Memory B cell (primary cell): Measurements from ENCODE around the gene CHRNA10.
A peak's percentile ranks its signal among the peaks of the same experiment; 100 is the strongest.

ENCODE experiments used
- ATAC-seq: fragments of 150-1000 bp; cut with Tn5 transposase; 2 replicates; pipeline ENCODE4 v1.10.0; 2021; ENCODE audit warnings: low read depth, mild to moderate bottlenecking, moderate library complexity
- DNase-seq, 2 donors: peaks; one replicate each; pipeline ENCODE4 v3.0.0; 2022; ENCODE audit warnings: low spot score in 2 of 2
- H3K27ac Mint-ChIP-seq: one replicate; pipeline ENCODE4 v1.8.0; 2022; ENCODE audit warnings: mild to moderate bottlenecking, moderate library complexity, mixed read lengths
- H3K27me3 Mint-ChIP-seq: one replicate; pipeline ENCODE4 v1.8.0; 2022; ENCODE audit warnings: mixed read lengths
- H3K36me3 Mint-ChIP-seq: one replicate; pipeline ENCODE4 v1.8.0; 2022; ENCODE audit warnings: mild to moderate bottlenecking, mixed read lengths
- H3K4me1 Mint-ChIP-seq: one replicate; pipeline ENCODE4 v1.8.0; 2022; ENCODE audit warnings: mixed read lengths
- H3K4me3 Mint-ChIP-seq: one replicate; pipeline ENCODE4 v1.8.0; 2022; ENCODE audit warnings: mild to moderate bottlenecking, moderate library complexity, mixed read lengths
- H3K9me3 Mint-ChIP-seq: one replicate; pipeline ENCODE4 v1.8.0; 2022; ENCODE audit warnings: mixed read lengths

Gene CHRNA10

GRCh38 chr11:3671334-3672254, at the start of gene CHRNA10:
TSS of gene CHRNA10 (minus strand) at chr11:3671384. CDS start at chr11:3671312, 72 bp downstream.
- no peaks in the 10 kb centered on the region for H3K9me3 Mint-ChIP-seq
- H3K4me3 Mint-ChIP-seq, result no peak within 1 kb of the TSS
- H3K4me1 Mint-ChIP-seq, result no peaks in the 10 kb centered on the region
- DNase-seq, result no peak
- peaks cover 43% of the 10 kb centered on the region for H3K36me3 Mint-ChIP-seq
- peak within 1 kb of the TSS; percentile 7 for H3K27ac Mint-ChIP-seq
- no peaks in the 10 kb centered on the region for H3K27me3 Mint-ChIP-seq
- no peak for ATAC-seq

GRCh38 chr11:3712274-3712673, 41.1 kb upstream of the CHRNA10 start:
- no peak for ATAC-seq
- Mint-ChIP-seq H3K4me1 (no peaks in the 10 kb centered on the region), H3K27ac (no peak overlapping the region), H3K4me3 (no peak overlapping the region), H3K36me3 (peaks cover 33% of the 10 kb centered on the region), H3K9me3 (no peaks in the 10 kb centered on the region), H3K27me3 (no peaks in the 10 kb centered on the region)
- no peak for DNase-seq

GRCh38 chr11:3710485-3711259, 39.5 kb upstream of the CHRNA10 start:
- no peaks in the 10 kb centered on the region for H3K4me1 Mint-ChIP-seq
- H3K27me3 Mint-ChIP-seq, result no peaks in the 10 kb centered on the region
- ATAC-seq, result no peak
- H3K27ac Mint-ChIP-seq, result no peak overlapping the region
- DNase-seq, result no peak
- peaks cover 28% of the 10 kb centered on the region for H3K36me3 Mint-ChIP-seq
- no peaks in the 10 kb centered on the region for H3K9me3 Mint-ChIP-seq
- H3K4me3 Mint-ChIP-seq, result no peak overlapping the region

GRCh38 chr11:3709977-3710376, 38.8 kb upstream of the CHRNA10 start:
- no peak for ATAC-seq
- Mint-ChIP-seq H3K4me3 (no peak overlapping the region), H3K4me1 (no peaks in the 10 kb centered on the region), H3K27ac (no peak overlapping the region), H3K9me3 (no peaks in the 10 kb centered on the region), H3K27me3 (no peaks in the 10 kb centered on the region), H3K36me3 (peaks cover 31% of the 10 kb centered on the region)
- DNase-seq, result no peak

- no peak for ATAC-seq
- no peaks in the 10 kb centered on the region for H3K9me3 Mint-ChIP-seq
- H3K4me3 Mint-ChIP-seq, result no peak overlapping the region
- peaks cover 23% of the 10 kb centered on the region for H3K36me3 Mint-ChIP-seq
- no peak for DNase-seq
- no peaks in the 10 kb centered on the region for H3K27me3 Mint-ChIP-seq
- H3K4me1 Mint-ChIP-seq, result no peaks in the 10 kb centered on the region
- H3K27ac Mint-ChIP-seq, result no peak overlapping the region
These were observed 36.0 kb upstream of the CHRNA10 start for GRCh38 chr11:3707176-3707575.

- Mint-ChIP-seq H3K9me3 (no peaks in the 10 kb centered on the region), H3K27me3 (no peaks in the 10 kb centered on the region), H3K4me3 (no peak overlapping the region), H3K36me3 (peaks cover 30% of the 10 kb centered on the region), H3K27ac (peak overlapping the region; percentile 31), H3K4me1 (no peaks in the 10 kb centered on the region)
- ATAC-seq (no peak), DNase-seq (no peak)
These were observed 32.2 kb upstream of the CHRNA10 start for GRCh38 chr11:3703383-3703782.

- H3K4me1 Mint-ChIP-seq, result no peaks in the 10 kb centered on the region
- H3K27ac Mint-ChIP-seq, result peak overlapping the region; percentile 17
- DNase-seq (no peak), ATAC-seq (no peak)
- no peaks in the 10 kb centered on the region for H3K9me3 Mint-ChIP-seq
- H3K36me3 Mint-ChIP-seq, result peaks cover 30% of the 10 kb centered on the region
- H3K4me3 Mint-ChIP-seq, result no peak overlapping the region
- no peaks in the 10 kb centered on the region for H3K27me3 Mint-ChIP-seq
These were observed 29.7 kb upstream of the CHRNA10 start for GRCh38 chr11:3700910-3701309.

- no peak overlapping the region for H3K4me3 Mint-ChIP-seq
- H3K36me3 Mint-ChIP-seq, result peaks cover 32% of the 10 kb centered on the region
- H3K27me3 Mint-ChIP-seq, result no peaks in the 10 kb centered on the region
- H3K27ac Mint-ChIP-seq, result peak overlapping the region; percentile 17
- H3K4me1 Mint-ChIP-seq, result no peaks in the 10 kb centered on the region
- ATAC-seq (no peak), DNase-seq (no peak)
- no peaks in the 10 kb centered on the region for H3K9me3 Mint-ChIP-seq
These were observed 29.2 kb upstream of the CHRNA10 start for GRCh38 chr11:3700410-3700809.

- no peak for DNase-seq
- no peaks in the 10 kb centered on the region for H3K9me3 Mint-ChIP-seq
- peaks cover 39% of the 10 kb centered on the region for H3K36me3 Mint-ChIP-seq
- no peaks in the 10 kb centered on the region for H3K27me3 Mint-ChIP-seq
- H3K4me1 Mint-ChIP-seq, result no peaks in the 10 kb centered on the region
- H3K27ac Mint-ChIP-seq, result no peak overlapping the region
- ATAC-seq, result no peak
- H3K4me3 Mint-ChIP-seq, result no peak overlapping the region
These were observed 15.6 kb upstream of the CHRNA10 start for GRCh38 chr11:3686751-3687150.

- H3K27me3 Mint-ChIP-seq, result no peaks in the 10 kb centered on the region
- DNase-seq (no peak), ATAC-seq (no peak)
- H3K4me3 Mint-ChIP-seq, result no peak overlapping the region
- no peaks in the 10 kb centered on the region for H3K4me1 Mint-ChIP-seq
- no peaks in the 10 kb centered on the region for H3K9me3 Mint-ChIP-seq
- H3K36me3 Mint-ChIP-seq, result peaks cover 42% of the 10 kb centered on the region
- H3K27ac Mint-ChIP-seq, result no peak overlapping the region
These were observed 14.7 kb upstream of the CHRNA10 start for GRCh38 chr11:3685923-3686322.

GRCh38 chr11:3684819-3685172, 13.6 kb upstream of the CHRNA10 start:
- no peaks in the 10 kb centered on the region for H3K4me1 Mint-ChIP-seq
- H3K27me3 Mint-ChIP-seq, result no peaks in the 10 kb centered on the region
- H3K36me3 Mint-ChIP-seq, result peaks cover 49% of the 10 kb centered on the region
- H3K4me3 Mint-ChIP-seq, result no peak overlapping the region
- H3K9me3 Mint-ChIP-seq, result no peaks in the 10 kb centered on the region
- ATAC-seq, result no peak
- H3K27ac Mint-ChIP-seq, result no peak overlapping the region
- DNase-seq, result no peak

- Mint-ChIP-seq H3K27ac (no peak overlapping the region), H3K4me3 (no peak overlapping the region), H3K27me3 (no peaks in the 10 kb centered on the region), H3K36me3 (peaks cover 52% of the 10 kb centered on the region), H3K4me1 (no peaks in the 10 kb centered on the region), H3K9me3 (no peaks in the 10 kb centered on the region)
- ATAC-seq (no peak), DNase-seq (no peak)
These were observed 13.1 kb upstream of the CHRNA10 start for GRCh38 chr11:3684129-3684818.

- no peaks in the 10 kb centered on the region for H3K4me1 Mint-ChIP-seq
- H3K27me3 Mint-ChIP-seq, result no peaks in the 10 kb centered on the region
- peaks cover 59% of the 10 kb centered on the region for H3K36me3 Mint-ChIP-seq
- no peaks in the 10 kb centered on the region for H3K9me3 Mint-ChIP-seq
- H3K27ac Mint-ChIP-seq, result no peak overlapping the region
- H3K4me3 Mint-ChIP-seq, result no peak overlapping the region
- ATAC-seq (no peak), DNase-seq (no peak)
These were observed 11.9 kb upstream of the CHRNA10 start for GRCh38 chr11:3683039-3683438.

- DNase-seq, result no peak
- no peaks in the 10 kb centered on the region for H3K9me3 Mint-ChIP-seq
- no peak overlapping the region for H3K4me3 Mint-ChIP-seq
- no peaks in the 10 kb centered on the region for H3K4me1 Mint-ChIP-seq
- H3K27me3 Mint-ChIP-seq, result no peaks in the 10 kb centered on the region
- H3K36me3 Mint-ChIP-seq, result peaks cover 52% of the 10 kb centered on the region
- no peak overlapping the region for H3K27ac Mint-ChIP-seq
- no peak for ATAC-seq
These were observed 7.9 kb upstream of the CHRNA10 start for GRCh38 chr11:3679077-3679476.
